ENCODE measurements around the gene ANAPC16.
A peak's percentile ranks its signal among the peaks of the same experiment; 100 is the strongest.
"Not testable (repeated sequence)": the region's sequence is repeated elsewhere in the genome, so short reads cannot be mapped to it uniquely, and the experiment has no call there.

The ANAPC16 gene

GRCh38 chr10:72265990-72266865, 50.4 kb downstream of the ANAPC16 start:
- ATAC-seq: no peak

- no peak for ATAC-seq
Observed at GRCh38 chr10:72267381-72267780, 51.6 kb downstream of the ANAPC16 start.

DNA sequence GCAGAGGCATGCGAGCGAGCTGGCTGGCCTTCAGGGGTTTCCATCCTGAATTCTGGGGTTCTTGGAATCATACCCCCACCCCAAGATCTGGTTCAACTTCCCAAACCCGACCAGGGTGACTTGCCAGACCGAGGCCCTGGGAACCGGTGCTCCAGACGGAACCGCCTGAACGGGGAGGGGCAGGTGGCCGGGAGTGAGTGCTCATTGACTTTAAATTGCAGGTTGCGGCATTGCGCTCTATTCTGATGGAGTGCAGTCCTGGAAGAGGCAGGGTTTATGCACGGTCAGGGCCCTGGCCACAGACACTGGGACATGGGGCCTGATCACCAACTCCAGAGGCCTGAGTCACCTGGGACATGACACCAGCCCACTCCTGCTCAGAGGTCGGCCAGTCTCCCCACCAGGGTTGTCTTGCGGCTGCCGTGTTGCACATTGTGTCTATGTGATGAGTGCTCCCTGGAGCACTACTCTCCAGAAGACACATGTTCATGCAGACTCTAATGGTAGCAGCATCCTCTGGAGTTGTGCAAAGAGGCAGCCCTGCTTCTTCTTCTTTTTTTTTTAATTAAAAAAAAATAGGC, 52.1 kb downstream of the ANAPC16 start:
- ATAC-seq: no peak

DNA sequence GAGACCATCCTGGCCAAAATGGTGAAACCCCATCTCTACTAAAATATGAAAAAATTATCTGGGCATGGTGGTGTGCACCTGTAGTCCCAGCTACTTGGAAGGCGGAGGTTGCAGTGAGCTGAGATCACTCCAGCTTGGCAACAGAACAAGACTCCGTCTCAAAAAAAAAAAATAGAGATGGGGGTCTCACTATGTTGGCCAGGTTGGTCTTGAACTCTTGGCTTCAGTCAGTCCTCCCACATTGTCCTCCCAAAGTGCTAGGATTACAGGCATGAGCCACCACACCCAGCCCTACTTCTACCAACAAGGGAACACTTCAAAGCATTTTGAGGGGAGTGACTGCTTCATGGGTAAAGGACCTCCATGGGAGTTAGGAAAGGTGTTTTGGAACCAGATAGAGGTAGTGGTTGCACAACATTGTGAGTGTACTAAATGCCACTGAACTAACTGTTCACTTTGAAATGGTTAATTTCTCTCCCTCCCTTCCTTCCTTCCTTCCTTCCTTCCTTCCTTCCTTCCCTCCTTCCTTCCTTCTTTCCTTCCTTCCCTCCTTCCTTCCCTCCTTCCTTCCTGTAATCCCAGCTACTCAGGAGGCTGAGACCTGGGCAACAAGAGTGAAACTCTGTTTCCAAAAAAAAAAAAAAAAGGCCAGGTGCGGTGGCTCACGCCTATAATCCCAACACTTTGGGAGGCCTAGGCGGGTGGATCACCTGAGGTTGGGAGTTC, 52.8 kb downstream of the ANAPC16 start:
- ATAC-seq: not testable (repeated sequence)

DNA sequence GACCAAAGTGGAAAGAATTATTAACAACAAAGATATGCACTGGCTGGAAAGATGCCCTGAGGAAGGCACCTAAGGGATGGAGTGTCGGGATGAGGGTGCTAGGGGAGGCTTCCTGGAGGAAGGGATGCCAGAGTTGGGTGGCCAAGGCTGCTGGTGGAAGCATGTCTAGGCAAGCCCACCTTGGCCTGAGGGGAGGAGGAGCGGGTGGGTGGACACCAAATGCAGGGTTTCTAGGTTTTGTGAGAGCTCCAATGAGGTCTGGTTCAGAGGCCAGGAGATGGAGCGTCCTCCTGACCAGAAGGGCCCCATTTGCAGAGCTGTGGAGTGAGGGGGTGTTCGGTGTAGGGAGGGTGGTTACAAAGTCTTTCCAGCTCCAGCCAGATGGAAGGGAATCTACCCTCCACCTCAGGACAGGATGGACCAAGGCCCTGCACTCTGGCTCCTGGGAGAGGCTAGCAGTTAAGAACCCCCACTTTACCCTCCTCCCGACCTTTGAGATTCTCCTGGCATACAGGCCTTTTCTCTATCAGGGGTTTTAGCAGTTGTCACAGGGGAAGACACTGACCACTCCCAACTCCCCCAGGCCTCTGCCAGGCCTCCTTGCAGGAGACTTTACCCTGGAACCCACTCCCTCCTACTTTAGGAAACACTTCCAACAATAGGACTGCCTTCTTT, 54.9 kb downstream of the ANAPC16 start:
- no peak for ATAC-seq

- ATAC-seq: no peak
Observed at GRCh38 chr10:72272689-72273409, 57.0 kb downstream of the ANAPC16 start.

DNA sequence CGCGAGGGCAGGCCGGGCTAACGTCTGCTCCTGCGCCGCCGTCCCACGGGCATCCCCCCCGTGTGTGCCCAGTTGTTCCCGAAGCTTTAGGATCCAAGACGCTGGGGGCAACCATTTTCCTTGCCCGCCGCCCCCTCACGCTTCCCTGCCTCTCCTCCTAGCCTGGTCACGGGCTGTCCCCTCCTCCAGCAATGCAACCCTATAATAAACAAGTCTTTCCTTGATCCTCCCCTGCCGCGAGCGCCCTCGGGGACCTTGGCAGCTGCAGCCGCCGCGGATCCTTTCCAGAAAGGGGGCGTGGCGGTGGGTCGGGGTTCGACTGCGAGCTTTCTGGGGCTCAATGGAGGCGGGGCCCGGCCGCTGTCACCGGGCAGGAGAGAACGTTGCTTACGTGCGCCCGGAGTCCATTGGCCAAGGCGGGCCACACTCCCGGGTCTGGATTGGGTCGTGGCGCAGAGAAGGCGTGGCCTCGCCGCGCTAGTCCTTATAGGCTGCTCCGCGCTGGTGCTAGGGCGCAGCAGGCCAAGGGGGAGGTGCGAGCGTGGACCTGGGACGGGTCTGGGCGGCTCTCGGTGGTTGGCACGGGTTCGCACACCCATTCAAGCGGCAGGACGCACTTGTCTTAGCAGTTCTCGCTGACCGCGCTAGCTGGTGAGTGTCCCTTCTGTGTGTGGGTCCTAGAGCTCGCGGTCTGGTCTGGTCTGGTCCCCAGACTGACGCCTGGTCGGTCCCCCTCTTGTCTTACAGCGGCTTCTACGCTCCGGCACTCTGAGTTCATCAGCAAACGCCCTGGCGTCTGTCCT, 57.8 kb downstream of the ANAPC16 start, which contains the start of gene DDIT4:
Gene DDIT4, plus strand, starts transcription at position 515 of the 803 bp plus-strand sequence. CDS start 293 bp downstream, outside the sequence.
- peak; percentile 93 to 95 for ATAC-seq

GRCh38 chr10:72274213-72274729, 58.5 kb downstream of the ANAPC16 start:
- peak; percentile 2 to 4 for ATAC-seq

DNA sequence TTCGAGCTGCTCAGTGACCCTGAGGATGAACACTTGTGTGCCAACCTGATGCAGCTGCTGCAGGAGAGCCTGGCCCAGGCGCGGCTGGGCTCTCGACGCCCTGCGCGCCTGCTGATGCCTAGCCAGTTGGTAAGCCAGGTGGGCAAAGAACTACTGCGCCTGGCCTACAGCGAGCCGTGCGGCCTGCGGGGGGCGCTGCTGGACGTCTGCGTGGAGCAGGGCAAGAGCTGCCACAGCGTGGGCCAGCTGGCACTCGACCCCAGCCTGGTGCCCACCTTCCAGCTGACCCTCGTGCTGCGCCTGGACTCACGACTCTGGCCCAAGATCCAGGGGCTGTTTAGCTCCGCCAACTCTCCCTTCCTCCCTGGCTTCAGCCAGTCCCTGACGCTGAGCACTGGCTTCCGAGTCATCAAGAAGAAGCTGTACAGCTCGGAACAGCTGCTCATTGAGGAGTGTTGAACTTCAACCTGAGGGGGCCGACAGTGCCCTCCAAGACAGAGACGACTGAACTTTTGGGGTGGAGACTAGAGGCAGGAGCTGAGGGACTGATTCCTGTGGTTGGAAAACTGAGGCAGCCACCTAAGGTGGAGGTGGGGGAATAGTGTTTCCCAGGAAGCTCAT, 59.0 kb downstream of the ANAPC16 start:
- peak; percentile 25 to 30 for ATAC-seq

DNA sequence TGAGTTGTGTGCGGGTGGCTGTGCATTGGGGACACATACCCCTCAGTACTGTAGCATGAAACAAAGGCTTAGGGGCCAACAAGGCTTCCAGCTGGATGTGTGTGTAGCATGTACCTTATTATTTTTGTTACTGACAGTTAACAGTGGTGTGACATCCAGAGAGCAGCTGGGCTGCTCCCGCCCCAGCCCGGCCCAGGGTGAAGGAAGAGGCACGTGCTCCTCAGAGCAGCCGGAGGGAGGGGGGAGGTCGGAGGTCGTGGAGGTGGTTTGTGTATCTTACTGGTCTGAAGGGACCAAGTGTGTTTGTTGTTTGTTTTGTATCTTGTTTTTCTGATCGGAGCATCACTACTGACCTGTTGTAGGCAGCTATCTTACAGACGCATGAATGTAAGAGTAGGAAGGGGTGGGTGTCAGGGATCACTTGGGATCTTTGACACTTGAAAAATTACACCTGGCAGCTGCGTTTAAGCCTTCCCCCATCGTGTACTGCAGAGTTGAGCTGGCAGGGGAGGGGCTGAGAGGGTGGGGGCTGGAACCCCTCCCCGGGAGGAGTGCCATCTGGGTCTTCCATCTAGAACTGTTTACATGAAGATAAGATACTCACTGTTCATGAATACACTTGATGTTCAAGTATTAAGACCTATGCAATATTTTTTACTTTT, 59.7 kb downstream of the ANAPC16 start:
- ATAC-seq: no peak

GRCh38 chr10:72276013-72276387, 60.2 kb downstream of the ANAPC16 start:
- no peak for ATAC-seq

- no peak for ATAC-seq
Observed at GRCh38 chr10:72276421-72277339, 60.9 kb downstream of the ANAPC16 start.

- ATAC-seq: no peak
Observed at GRCh38 chr10:72277340-72277995, 61.7 kb downstream of the ANAPC16 start.

GRCh38 chr10:72277996-72278667, 62.3 kb downstream of the ANAPC16 start:
- no peak for ATAC-seq

- no peak for ATAC-seq
Observed at GRCh38 chr10:72278668-72279393, 63.0 kb downstream of the ANAPC16 start.

DNA sequence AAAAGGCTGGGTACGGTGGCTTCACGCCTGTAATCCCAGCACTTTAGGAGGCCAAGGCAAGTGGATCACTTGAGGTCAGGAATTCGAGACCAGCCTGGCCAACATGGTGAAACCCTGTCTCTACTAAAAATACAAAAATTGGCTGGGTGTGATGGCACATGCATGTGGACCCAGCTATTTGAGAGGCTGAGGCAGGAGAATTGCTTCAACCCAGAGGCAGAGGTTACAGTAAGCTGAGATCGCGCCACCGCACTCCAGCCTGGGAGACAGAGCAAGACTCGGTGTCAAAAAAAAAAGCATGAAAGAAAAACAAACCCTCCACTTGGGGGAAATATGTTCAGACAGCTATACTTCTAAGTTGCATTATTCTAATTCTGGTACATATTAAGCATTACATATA, 63.8 kb downstream of the ANAPC16 start:
- not testable (repeated sequence) for ATAC-seq

DNA sequence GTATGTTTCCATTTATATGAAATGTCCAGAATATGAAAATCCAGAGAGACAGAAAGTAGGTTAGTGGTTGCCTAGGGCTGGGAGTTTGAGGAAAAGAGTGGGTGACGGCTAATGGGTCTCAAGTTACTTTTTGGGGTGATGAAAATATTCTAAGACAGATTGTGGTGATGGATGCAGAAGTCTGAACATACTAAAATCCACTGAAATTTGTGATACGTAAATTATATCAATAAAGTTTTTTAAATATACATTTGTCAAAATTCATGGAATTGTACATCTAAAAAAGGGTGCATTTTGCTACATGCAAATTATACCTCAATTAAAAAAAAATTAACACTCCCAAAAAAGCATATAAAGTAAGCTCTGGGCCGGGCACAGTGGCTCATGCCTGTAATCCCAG, 67.3 kb downstream of the ANAPC16 start:
- no peak for ATAC-seq

All from activated CD4-positive, CD25-positive, alpha-beta regulatory T cell treated with anti-CD3 and anti-CD28 coated beads, Interleukin-2, amount 50 U/mL, for 24 hours (primary cell).